ENCODE results near the gene PSMG4.
"Not testable (repeated sequence)": the region's sequence is repeated elsewhere in the genome, so short reads cannot be mapped to it uniquely, and the experiment has no call there.

Gene PSMG4

GRCh38 chr6:3230900-3231246 lies 27.9 kb upstream of the PSMG4 start:
- DNase-seq = peak; percentile 48 to 71

GRCh38 chr6:3231247-3232016 lies 27.3 kb upstream of the PSMG4 start:
- peak; percentile 64 to 80 for DNase-seq

GRCh38 chr6:3232017-3232945 lies 26.5 kb upstream of the PSMG4 start:
- no peak for DNase-seq

GRCh38 chr6:3233321-3233720 lies 25.4 kb upstream of the PSMG4 start:
- DNase-seq = no peak

- DNase-seq = no peak
Measured at GRCh38 chr6:3233904-3234303, 24.8 kb upstream of the PSMG4 start.

GRCh38 chr6:3235486-3235885 lies 23.3 kb upstream of the PSMG4 start:
- no peak for DNase-seq

- DNase-seq = no peak
Measured at GRCh38 chr6:3236005-3236404, 22.7 kb upstream of the PSMG4 start.

GRCh38 chr6:3237761-3238662 lies 20.7 kb upstream of the PSMG4 start:
- no peak for DNase-seq

GRCh38 chr6:3239110-3239830 lies 19.5 kb upstream of the PSMG4 start:
- no peak for DNase-seq

GRCh38 chr6:3240595-3240994 lies 18.2 kb upstream of the PSMG4 start:
- no peak for DNase-seq

GRCh38 chr6:3241745-3242144 lies 17.0 kb upstream of the PSMG4 start:
- not testable (repeated sequence) for DNase-seq

- no peak for DNase-seq
Measured at GRCh38 chr6:3242768-3243167, 16.0 kb upstream of the PSMG4 start.

- no peak for DNase-seq
Measured at GRCh38 chr6:3244003-3244831, 14.5 kb upstream of the PSMG4 start.

- DNase-seq = not testable (repeated sequence)
Measured at GRCh38 chr6:3244832-3245161, 13.9 kb upstream of the PSMG4 start.

GRCh38 chr6:3245216-3245615 lies 13.5 kb upstream of the PSMG4 start:
- DNase-seq = no peak

GRCh38 chr6:3247255-3248146 lies 11.2 kb upstream of the PSMG4 start:
- peak; percentile 95 for DNase-seq

- DNase-seq = no peak
Measured at GRCh38 chr6:3249821-3250220, 8.9 kb upstream of the PSMG4 start.

GRCh38 chr6:3250231-3250675 lies 8.5 kb upstream of the PSMG4 start:
- DNase-seq = no peak

GRCh38 chr6:3251462-3252314 lies 7.1 kb upstream of the PSMG4 start:
- DNase-seq = peak; percentile 66
